Thoracic aorta (tissue), 2 donors: ENCODE measurements around the gene ADPGK. TPM values are rescaled to one million over a fixed set of nuclear protein-coding genes. Genes with fewer than 3 reads are reported as not detected.
"Not testable (repeated sequence)": the region's sequence is repeated elsewhere in the genome, so short reads cannot be mapped to it uniquely, and the experiment has no call there.

ENCODE experiments used
- ATAC-seq: fragments of 150-250 bp; one replicate; pipeline ENCODE4 v1.8.0; 2017; ENCODE audit warnings: low read depth; ENCODE audit not compliant: insufficient number of reproducible peaks, low FRiP score
- DNase-seq: peaks from one replicate; pipeline ENCODE4 v3.0.0-alpha.2; 2020; ENCODE audit warnings: low spot score
- H3K27ac ChIP-seq, 2 donors: fragments of 200-600 bp; sonication (generic); 1 replicate in 1 of 2; 2 replicates in 1 of 2; pipeline ENCODE4 v1.5.1; 2016; ENCODE audit warnings: mild to moderate bottlenecking in 2 of 2, moderate library complexity in 2 of 2
- H3K27me3 ChIP-seq: fragments of 200-600 bp; sonication (generic); replicated peaks from 2 replicates; pipeline ENCODE4 v1.6.0; 2016; ENCODE audit warnings: mild to moderate bottlenecking; ENCODE audit not compliant: insufficient read depth
- H3K36me3 ChIP-seq: fragments of 200-600 bp; sonication (generic); one replicate; pipeline ENCODE4 v1.5.1; 2016
- H3K4me1 ChIP-seq, 2 donors: fragments of 200-600 bp; sonication (generic); 1 replicate in 1 of 2; 2 replicates in 1 of 2; pipeline versions ENCODE4 v1.5.1 to v1.6.0; 2016; ENCODE audit warnings: low read depth in 2 of 2, mild to moderate bottlenecking in 1 of 2; ENCODE audit not compliant: control insufficient read depth in 1 of 2
- H3K4me3 ChIP-seq: fragments of 200-600 bp; sonication (generic); 2 replicates; pipeline ENCODE4 v1.5.1; 2016; ENCODE audit warnings: mild to moderate bottlenecking
- H3K9me3 ChIP-seq: fragments of 200-600 bp; sonication (generic); 2 replicates; pipeline ENCODE4 v1.5.1; 2016
- total RNA-seq, 2 donors: library from RNA; depleted of rRNA; stranded (reverse); fragments of >200 nt; gene quantifications; one replicate each; pipeline versions ENCODE4 v1.1.0 to v1.2.3, GENCODE V29; 2016
- TF ChIP-seq, protein P1 (sequence below): fragments of 200-600 bp; sonication (generic); IDR thresholded peaks from one replicate; pipeline ENCODE4 v1.5.1; 2019; ENCODE audit warnings: antibody characterized with exemption

Gene ADPGK
- total RNA-seq, 2 donors from 2014 or later = 47.8 to 81.2 TPM

DNA sequence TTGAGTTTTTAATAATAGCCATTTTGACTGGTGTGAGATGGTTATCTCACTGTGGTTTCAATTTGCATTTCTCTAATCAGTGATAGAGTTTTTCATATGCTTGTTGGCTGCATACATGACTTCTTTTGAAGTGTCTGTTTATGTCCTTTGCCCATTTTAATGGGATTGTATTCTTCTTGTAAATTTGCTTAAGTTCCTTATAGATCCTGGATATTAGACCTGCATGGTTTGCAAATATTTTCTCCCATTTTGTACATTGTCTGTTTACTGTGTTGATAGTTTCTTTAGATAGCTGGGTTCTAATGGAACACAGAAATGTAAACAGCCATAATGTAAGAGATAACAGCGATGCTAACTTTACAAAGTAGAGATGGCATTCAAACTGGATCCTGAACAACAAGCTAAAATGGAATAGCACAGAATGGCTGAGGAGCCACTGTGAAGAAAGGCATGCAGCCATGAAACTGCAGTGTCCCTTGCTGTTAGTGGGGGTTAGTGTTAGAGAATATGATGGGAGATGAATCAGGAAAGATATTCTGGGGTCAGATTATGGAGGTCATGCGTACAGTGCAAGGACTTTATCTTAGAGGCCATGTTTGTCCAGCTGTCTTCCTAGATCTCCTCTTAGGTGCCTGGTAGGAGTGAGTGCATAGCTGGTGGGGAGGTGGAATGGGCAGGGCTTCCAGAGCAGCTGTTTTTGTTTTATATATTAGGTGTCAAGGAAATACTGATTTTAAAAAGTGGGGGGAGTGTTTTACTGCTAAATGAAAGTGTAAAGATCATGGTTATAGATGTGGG lies 49.4 kb downstream of the ADPGK start:
- Histone ChIP-seq H3K9me3 (no peaks in the 10 kb centered on the region), H3K4me3 (no peak overlapping the region), H3K27me3 (no peaks in the 10 kb centered on the region), H3K27ac (no peak overlapping the region), H3K36me3 (peaks cover 32% of the 10 kb centered on the region), H3K4me1 (no peaks in the 10 kb centered on the region)
- ATAC-seq (no peak), DNase-seq (no peak)
- TF ChIP-seq, protein P1, sequence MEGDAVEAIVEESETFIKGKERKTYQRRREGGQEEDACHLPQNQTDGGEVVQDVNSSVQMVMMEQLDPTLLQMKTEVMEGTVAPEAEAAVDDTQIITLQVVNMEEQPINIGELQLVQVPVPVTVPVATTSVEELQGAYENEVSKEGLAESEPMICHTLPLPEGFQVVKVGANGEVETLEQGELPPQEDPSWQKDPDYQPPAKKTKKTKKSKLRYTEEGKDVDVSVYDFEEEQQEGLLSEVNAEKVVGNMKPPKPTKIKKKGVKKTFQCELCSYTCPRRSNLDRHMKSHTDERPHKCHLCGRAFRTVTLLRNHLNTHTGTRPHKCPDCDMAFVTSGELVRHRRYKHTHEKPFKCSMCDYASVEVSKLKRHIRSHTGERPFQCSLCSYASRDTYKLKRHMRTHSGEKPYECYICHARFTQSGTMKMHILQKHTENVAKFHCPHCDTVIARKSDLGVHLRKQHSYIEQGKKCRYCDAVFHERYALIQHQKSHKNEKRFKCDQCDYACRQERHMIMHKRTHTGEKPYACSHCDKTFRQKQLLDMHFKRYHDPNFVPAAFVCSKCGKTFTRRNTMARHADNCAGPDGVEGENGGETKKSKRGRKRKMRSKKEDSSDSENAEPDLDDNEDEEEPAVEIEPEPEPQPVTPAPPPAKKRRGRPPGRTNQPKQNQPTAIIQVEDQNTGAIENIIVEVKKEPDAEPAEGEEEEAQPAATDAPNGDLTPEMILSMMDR = no peak

DNA sequence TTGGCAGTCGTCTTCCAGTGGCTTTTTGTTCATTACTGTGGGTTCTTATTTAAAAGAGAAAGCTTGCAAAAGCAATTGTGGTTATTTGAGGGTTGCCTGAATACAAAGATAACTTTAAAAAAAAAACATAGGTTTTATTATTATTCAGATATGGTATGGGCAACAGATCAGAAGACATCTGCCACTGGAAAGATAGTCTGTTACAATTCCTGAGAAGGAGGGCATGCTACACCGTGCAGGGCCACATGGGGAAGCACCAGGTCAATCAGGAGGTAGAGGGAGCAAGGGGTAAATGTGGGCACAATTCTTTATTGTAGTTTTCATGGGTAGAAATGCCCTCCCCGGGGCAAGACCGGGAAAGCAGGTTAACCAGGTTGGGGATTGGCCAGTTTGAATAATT lies 51.0 kb downstream of the ADPGK start:
- H3K36me3 ChIP-seq = peaks cover 21% of the 10 kb centered on the region
- no peak overlapping the region for H3K4me3 ChIP-seq
- H3K4me1 ChIP-seq = no peaks in the 10 kb centered on the region
- TF ChIP-seq, protein P1 = no peak
- no peaks in the 10 kb centered on the region for H3K9me3 ChIP-seq
- H3K27me3 ChIP-seq = no peaks in the 10 kb centered on the region
- DNase-seq = no peak
- no peak overlapping the region for H3K27ac ChIP-seq
- ATAC-seq = no peak

DNA sequence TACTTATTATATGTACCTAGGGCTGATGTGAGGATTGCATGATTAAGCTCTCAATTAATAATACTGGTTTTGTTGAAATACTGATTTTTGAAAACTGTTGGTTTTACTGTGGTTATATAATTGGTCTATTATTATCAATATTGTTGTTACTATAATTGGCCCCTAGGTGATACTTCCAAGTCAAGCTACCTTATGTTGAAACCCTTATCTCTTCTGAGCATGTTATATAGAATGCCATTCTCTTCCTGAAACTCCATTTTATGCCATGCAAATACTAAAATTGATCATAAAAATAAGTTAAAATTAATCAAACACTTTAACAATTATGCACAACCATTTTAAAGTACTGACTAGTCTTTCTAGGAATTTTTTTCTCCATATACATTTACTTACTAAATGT lies 51.5 kb downstream of the ADPGK start:
- Histone ChIP-seq H3K27ac (no peak overlapping the region), H3K27me3 (no peaks in the 10 kb centered on the region), H3K9me3 (no peaks in the 10 kb centered on the region), H3K4me1 (no peaks in the 10 kb centered on the region), H3K36me3 (peaks cover 17% of the 10 kb centered on the region), H3K4me3 (no peak overlapping the region)
- ATAC-seq (no peak), DNase-seq (no peak)
- TF ChIP-seq, protein P1 = no peak

DNA sequence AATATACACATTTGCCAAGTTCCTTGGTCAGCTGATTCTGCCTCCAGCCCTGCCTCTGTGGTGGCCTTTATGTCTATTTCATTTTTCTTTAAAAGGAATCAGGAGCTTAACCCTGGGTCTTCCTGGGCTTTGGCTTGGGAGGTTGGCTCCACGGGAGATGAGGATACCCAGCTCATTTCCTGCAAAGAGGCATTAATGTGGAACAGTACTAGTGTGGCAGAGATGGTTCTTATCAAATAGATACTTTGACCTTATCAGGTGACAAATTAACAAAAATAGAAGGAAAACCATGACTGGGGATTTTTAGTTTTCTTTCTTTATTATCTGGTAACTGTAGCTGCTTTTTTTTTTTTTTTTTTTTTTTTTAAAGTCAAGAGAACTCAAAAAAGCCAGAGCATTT lies 54.7 kb downstream of the ADPGK start:
- Histone ChIP-seq H3K27me3 (no peaks in the 10 kb centered on the region), H3K4me1 (no peaks in the 10 kb centered on the region), H3K9me3 (no peaks in the 10 kb centered on the region), H3K4me3 (no peak overlapping the region), H3K36me3 (peaks cover 5% of the 10 kb centered on the region), H3K27ac (no peak overlapping the region)
- ATAC-seq (no peak), DNase-seq (no peak)
- TF ChIP-seq, protein P1 = no peak

DNA sequence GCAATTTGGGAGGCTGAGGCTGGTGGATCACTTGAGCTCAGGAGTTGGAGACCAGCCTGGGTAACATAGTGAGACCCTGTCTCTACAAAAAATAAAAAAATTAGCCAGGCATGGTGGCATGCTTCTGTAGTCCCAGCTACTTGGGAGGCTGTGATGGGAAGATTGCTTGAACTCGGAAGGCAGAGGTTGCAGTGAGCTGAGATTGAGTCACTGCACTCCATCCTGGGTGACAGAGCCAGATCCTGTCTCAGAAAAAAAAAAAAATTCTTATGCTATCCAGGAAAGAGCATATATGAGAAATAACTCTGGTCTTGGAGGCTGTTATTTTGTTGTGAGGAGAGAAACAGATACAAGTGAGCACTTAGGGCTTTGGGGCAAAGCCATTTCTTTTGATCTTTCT lies 55.3 kb downstream of the ADPGK start:
- ATAC-seq, H3K27ac ChIP-seq, H3K9me3 ChIP-seq, DNase-seq, H3K4me1 ChIP-seq, H3K4me3 ChIP-seq, H3K27me3 ChIP-seq, H3K36me3 ChIP-seq: not testable (repeated sequence)

DNA sequence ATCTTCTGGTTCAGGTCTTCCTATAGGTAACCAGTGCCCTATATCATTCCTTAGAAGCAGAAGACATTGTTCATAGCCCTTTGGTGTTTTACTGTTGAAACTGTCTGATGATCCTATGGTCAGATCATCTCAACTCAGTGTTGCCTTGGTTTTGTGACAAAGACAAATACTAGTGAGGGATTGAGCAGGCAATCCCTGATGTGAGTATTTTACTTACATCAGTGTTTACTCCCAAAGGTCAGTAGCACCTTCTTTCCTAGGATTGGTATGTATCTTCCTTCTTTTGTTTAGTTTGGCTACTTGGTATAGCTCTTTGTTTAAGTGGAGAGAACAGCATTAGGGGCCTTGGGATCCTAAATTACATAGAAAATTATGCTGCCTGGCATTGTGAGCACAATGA lies 56.4 kb downstream of the ADPGK start:
- Histone ChIP-seq H3K27me3 (no peaks in the 10 kb centered on the region), H3K4me1 (no peaks in the 10 kb centered on the region), H3K27ac (no peak overlapping the region), H3K4me3 (no peak overlapping the region), H3K36me3 (no peaks in the 10 kb centered on the region), H3K9me3 (no peaks in the 10 kb centered on the region)
- DNase-seq = no peak
- TF ChIP-seq, protein P1 = no peak
- ATAC-seq = no peak

DNA sequence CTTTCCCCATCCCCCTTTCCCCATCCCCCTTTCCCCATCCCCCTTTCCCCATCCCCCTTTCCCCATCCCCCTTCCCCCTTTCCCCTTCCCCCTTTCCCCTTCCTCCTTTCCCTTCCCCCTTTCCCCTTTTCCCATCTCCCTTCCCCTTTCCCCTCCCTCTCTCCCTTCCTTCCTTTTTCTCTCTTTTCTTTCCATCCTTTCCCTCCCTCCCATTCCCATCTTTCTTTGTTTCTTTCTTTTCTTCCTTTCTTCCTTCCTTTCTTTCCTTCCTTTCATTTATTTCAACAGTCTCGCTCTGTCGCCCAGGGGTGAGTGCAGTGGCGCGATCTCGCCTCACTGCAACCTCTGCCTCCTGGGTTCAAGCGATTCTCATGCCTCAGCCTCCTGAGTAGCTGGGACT lies 57.7 kb downstream of the ADPGK start:
- not testable (repeated sequence) for H3K36me3 ChIP-seq, H3K27me3 ChIP-seq, H3K9me3 ChIP-seq, ATAC-seq, H3K4me1 ChIP-seq, DNase-seq, H3K4me3 ChIP-seq, H3K27ac ChIP-seq
